Thyroid gland (tissue), 4 donors: Measurements from ENCODE around the gene NFILZ.

Source experiments
- POLR2A ChIP-seq, 2 donors: fragments of 450-650 bp; IDR thresholded peaks; one replicate each; pipeline ENCODE4 v1.6.1; 2017; ENCODE audit warnings: antibody characterized with exemption in 2 of 2, mild to moderate bottlenecking in 2 of 2, moderate library complexity in 1 of 2
- TF ChIP-seq, protein P1 (sequence below), 6 experiments: fragments of 200-600 bp in 3 of 6; fragments of 450-650 bp in 3 of 6; sonication (generic) in 3 of 6; IDR thresholded peaks; one replicate each; pipeline ENCODE4 v1.5.1; 2016 to 2019; ENCODE audit warnings: antibody characterized with exemption in 6 of 6, mild to moderate bottlenecking in 2 of 6, inconsistent platforms in 1 of 6, moderate library complexity in 1 of 6

DNA sequence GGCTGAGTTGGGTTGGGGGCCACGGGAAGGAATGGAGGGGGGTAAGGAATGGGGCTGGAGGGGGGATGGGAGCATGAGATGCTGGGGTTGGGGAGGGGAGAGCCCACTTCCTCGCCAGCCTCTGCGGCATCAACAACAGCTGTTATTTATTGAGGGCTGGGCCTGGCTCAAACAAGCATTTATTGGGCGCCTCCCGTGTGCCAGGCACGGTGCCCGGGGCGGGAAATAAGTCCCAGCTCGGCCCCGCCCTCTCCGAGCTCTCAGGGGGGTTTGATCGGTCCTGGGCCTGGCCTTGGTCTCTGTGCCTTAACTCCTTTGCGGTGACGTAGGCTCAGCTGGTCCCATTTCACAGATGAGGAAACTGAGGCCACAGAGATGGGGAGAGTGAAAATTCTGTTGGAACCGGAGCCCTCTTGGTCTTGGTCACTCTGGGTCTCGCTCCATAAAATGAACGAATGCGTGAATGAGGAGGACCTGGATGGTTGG lies 19.0 kb upstream of the NFILZ start:
- TF ChIP-seq, protein P1, sequence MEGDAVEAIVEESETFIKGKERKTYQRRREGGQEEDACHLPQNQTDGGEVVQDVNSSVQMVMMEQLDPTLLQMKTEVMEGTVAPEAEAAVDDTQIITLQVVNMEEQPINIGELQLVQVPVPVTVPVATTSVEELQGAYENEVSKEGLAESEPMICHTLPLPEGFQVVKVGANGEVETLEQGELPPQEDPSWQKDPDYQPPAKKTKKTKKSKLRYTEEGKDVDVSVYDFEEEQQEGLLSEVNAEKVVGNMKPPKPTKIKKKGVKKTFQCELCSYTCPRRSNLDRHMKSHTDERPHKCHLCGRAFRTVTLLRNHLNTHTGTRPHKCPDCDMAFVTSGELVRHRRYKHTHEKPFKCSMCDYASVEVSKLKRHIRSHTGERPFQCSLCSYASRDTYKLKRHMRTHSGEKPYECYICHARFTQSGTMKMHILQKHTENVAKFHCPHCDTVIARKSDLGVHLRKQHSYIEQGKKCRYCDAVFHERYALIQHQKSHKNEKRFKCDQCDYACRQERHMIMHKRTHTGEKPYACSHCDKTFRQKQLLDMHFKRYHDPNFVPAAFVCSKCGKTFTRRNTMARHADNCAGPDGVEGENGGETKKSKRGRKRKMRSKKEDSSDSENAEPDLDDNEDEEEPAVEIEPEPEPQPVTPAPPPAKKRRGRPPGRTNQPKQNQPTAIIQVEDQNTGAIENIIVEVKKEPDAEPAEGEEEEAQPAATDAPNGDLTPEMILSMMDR (IDR thresholded peaks at IDR 0.05), result no peak
- no peak for TF ChIP-seq POLR2A (IDR thresholded peaks at IDR 0.05)
